Upper lobe of right lung (tissue), 1 donor: ENCODE measurements around the gene ALDOC. TPM values are rescaled to one million over a fixed set of nuclear protein-coding genes. Genes with fewer than 3 reads are reported as not detected.

Experiments
- ATAC-seq: fragments of 200-7000 bp; cut with Tn5 transposase; one replicate; pipeline ENCODE4 v1.9.1; 2020; ENCODE audit warnings: mild to moderate bottlenecking, moderate library complexity
- DNase-seq: peaks from one replicate; pipeline ENCODE4 v3.0.0-alpha.2; 2020
- H3K27ac ChIP-seq: fragments of 200-600 bp; one replicate; pipeline ENCODE4 v1.8.0; 2022
- H3K27me3 ChIP-seq: fragments of 200-600 bp; one replicate; pipeline ENCODE4 v1.8.0; 2022; ENCODE audit warnings: mild to moderate bottlenecking
- H3K36me3 ChIP-seq: fragments of 200-600 bp; one replicate; pipeline ENCODE4 v1.8.0; 2022
- H3K4me1 ChIP-seq: fragments of 200-600 bp; one replicate; pipeline ENCODE4 v1.8.0; 2022
- H3K4me3 ChIP-seq: fragments of 200-600 bp; one replicate; pipeline ENCODE4 v1.8.0; 2022; ENCODE audit warnings: mild to moderate bottlenecking
- H3K9me3 ChIP-seq: fragments of 200-600 bp; one replicate; pipeline ENCODE4 v1.8.0; 2022
- CTCF ChIP-seq: fragments of 200-600 bp; IDR thresholded peaks from one replicate; pipeline ENCODE4 v1.8.0; 2022; ENCODE audit warnings: antibody characterized with exemption
- intact Hi-C: fragments of 100-400 bp; cut with DNase I; formaldehyde crosslinking; loops from one replicate; pipeline ENCODE4 v1.11.0; 2022
- total RNA-seq: library from RNA; stranded (reverse); fragmentation: NEBNext Ultra II Directional; extraction: Animal tissue kit (Norgen Biotek cat#: 25700); gene quantifications from one replicate; pipeline ENCODE4 v1.2.1, GENCODE V29; 2021
- donor health status: DM: no; HTN: yes; CAD: no; lungs with severe emphysema.

Gene ALDOC
- total RNA-seq, 1 donor from 2014 or later: 10.5 TPM

GRCh38 chr17:28538296-28538895 lies 38.3 kb downstream of the ALDOC start:
- DNase-seq (no peak), ATAC-seq (no peak)

GRCh38 chr17:28537219-28537610 lies 39.5 kb downstream of the ALDOC start:
- Histone ChIP-seq H3K9me3 (no peaks in the 10 kb centered on the region), H3K27me3 (no peaks in the 10 kb centered on the region), H3K36me3 (no peaks in the 10 kb centered on the region), H3K4me3 (no peak overlapping the region), H3K27ac (no peak overlapping the region), H3K4me1 (no peaks in the 10 kb centered on the region)
- ATAC-seq (no peak), DNase-seq (no peak)
- no peak for TF ChIP-seq CTCF
- intact Hi-C loops: no loop called here

More at GRCh38 chr17:28538296-28538895, 38.3 kb downstream of the ALDOC start:
- Histone ChIP-seq H3K27me3 (no peaks in the 10 kb centered on the region), H3K9me3 (no peaks in the 10 kb centered on the region), H3K4me3 (no peak overlapping the region), H3K4me1 (no peaks in the 10 kb centered on the region), H3K36me3 (no peaks in the 10 kb centered on the region), H3K27ac (no peak overlapping the region)
- intact Hi-C loops: no loop called here
- TF ChIP-seq CTCF: no peak

- ATAC-seq: no peak
- intact Hi-C loops: no loop called here
Measured at GRCh38 chr17:28536532-28537218, 40.0 kb downstream of the ALDOC start.

GRCh38 chr17:28534740-28535375 lies 41.8 kb downstream of the ALDOC start:
- H3K9me3 ChIP-seq: no peaks in the 10 kb centered on the region
- no peaks in the 10 kb centered on the region for H3K27me3 ChIP-seq
- ATAC-seq (no peak), DNase-seq (no peak)
- intact Hi-C loops: no loop called here
- no peak for TF ChIP-seq CTCF
- H3K27ac ChIP-seq: no peak overlapping the region
- H3K36me3 ChIP-seq: no peaks in the 10 kb centered on the region
- no peak overlapping the region for H3K4me3 ChIP-seq
- H3K4me1 ChIP-seq: no peaks in the 10 kb centered on the region

More at GRCh38 chr17:28536532-28537218, 40.0 kb downstream of the ALDOC start:
- Histone ChIP-seq H3K27ac (no peak overlapping the region), H3K9me3 (no peaks in the 10 kb centered on the region), H3K36me3 (no peaks in the 10 kb centered on the region), H3K4me3 (no peak overlapping the region), H3K27me3 (no peaks in the 10 kb centered on the region), H3K4me1 (no peaks in the 10 kb centered on the region)
- TF ChIP-seq CTCF: no peak
- no peak for DNase-seq

GRCh38 chr17:28533091-28533807 lies 43.4 kb downstream of the ALDOC start:
- Histone ChIP-seq H3K27ac (no peak overlapping the region), H3K4me3 (no peak overlapping the region), H3K36me3 (no peaks in the 10 kb centered on the region), H3K9me3 (no peaks in the 10 kb centered on the region), H3K4me1 (no peaks in the 10 kb centered on the region), H3K27me3 (no peaks in the 10 kb centered on the region)
- no peak for TF ChIP-seq CTCF
- intact Hi-C loops: no loop called here
- ATAC-seq (no peak), DNase-seq (no peak)
